ENCODE data around the gene CRYBG1. TPM values are rescaled to one million over a fixed set of nuclear protein-coding genes. Genes with fewer than 3 reads are reported as not detected.

Gene CRYBG1
- total and polyA plus RNA-seq, 2 of the 4 experiments (the other 2 are of a cell fraction), result 0.38 to 1.1 TPM

DNA sequence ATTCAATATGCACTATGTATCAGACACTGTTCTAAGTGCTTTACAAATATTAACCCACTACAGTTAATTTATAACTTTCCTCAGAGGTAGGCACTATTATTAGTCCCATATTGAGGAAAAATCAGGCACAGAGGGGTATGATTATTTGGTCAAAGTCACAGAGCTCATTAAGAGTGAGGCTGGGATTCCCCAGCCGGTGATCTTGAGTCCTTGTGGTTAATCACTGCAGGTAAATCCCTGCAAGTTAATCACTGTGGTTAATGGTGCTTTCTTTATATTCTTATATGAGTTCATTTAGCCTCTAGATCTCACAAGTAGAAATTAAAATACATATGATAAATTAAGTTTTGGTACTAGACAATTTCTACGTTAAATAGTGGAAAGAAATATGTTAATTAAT lies 9.2 kb downstream of the CRYBG1 start:
- no peak for TF ChIP-seq NFE2L2 (IDR thresholded peaks at IDR 0.05; ENCODE audit: low read depth, low read length)
- TF ChIP-seq CEBPB (IDR thresholded peaks at IDR 0.05; ENCODE audit: low read depth, low read length), result no peak
- TF ChIP-seq RCOR1 (IDR thresholded peaks at IDR 0.05; ENCODE audit: insufficient replicate concordance, low read length), result no peak
- TF ChIP-seq SMC3 (IDR thresholded peaks at IDR 0.05; ENCODE audit: low read depth, low read length), result no peak
- TF ChIP-seq POLR2A (IDR thresholded peaks at IDR 0.05; ENCODE audit: low read depth, low read length), result no peak
- no peak for TF ChIP-seq MAFK (IDR thresholded peaks at IDR 0.05; ENCODE audit: low read depth, low read length)
- TF ChIP-seq RFX5 (IDR thresholded peaks at IDR 0.05; ENCODE audit: low read depth, low read length), result no peak
- no peak for TF ChIP-seq BHLHE40 (IDR thresholded peaks at IDR 0.05; ENCODE audit: low read depth, low read length)
- TF ChIP-seq MXI1 (IDR thresholded peaks at IDR 0.05; ENCODE audit: borderline replicate concordance, low read depth, low read length), result no peak
- no peak for TF ChIP-seq RAD21 (IDR thresholded peaks at IDR 0.05; ENCODE audit: low read length)
- TF ChIP-seq MAZ (IDR thresholded peaks at IDR 0.05; ENCODE audit: borderline replicate concordance, low read depth, low read length), result no peak
- TF ChIP-seq, protein P1, sequence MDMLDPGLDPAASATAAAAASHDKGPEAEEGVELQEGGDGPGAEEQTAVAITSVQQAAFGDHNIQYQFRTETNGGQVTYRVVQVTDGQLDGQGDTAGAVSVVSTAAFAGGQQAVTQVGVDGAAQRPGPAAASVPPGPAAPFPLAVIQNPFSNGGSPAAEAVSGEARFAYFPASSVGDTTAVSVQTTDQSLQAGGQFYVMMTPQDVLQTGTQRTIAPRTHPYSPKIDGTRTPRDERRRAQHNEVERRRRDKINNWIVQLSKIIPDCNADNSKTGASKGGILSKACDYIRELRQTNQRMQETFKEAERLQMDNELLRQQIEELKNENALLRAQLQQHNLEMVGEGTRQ (IDR thresholded peaks at IDR 0.05; ENCODE audit: low read depth, low read length), result no peak
- TF ChIP-seq, protein P2, sequence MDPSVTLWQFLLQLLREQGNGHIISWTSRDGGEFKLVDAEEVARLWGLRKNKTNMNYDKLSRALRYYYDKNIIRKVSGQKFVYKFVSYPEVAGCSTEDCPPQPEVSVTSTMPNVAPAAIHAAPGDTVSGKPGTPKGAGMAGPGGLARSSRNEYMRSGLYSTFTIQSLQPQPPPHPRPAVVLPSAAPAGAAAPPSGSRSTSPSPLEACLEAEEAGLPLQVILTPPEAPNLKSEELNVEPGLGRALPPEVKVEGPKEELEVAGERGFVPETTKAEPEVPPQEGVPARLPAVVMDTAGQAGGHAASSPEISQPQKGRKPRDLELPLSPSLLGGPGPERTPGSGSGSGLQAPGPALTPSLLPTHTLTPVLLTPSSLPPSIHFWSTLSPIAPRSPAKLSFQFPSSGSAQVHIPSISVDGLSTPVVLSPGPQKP (IDR thresholded peaks at IDR 0.05; ENCODE audit: borderline replicate concordance, low read depth, low read length), result no peak
- in situ Hi-C loops (cut with MboI; ENCODE audit: low sequenced_read_pairs), result no loop called here
- Histone ChIP-seq H3K14ac (replicated peaks; ENCODE audit: low read depth, low read length) (no peak overlapping the region), H2AK9ac (replicated peaks; ENCODE audit: low read depth, low read length, poor library complexity) (no peak overlapping the region), H3K9me1 (ENCODE audit: insufficient read depth, low read length) (no peaks in the 10 kb centered on the region), H3K4ac (ENCODE audit: low read depth, low read length) (no peak overlapping the region), H2AK5ac (ENCODE audit: low read depth, low read length) (no peak overlapping the region), H2BK15ac (ENCODE audit: low read depth, low read length) (no peak overlapping the region), H4K5ac (ENCODE audit: low read depth, low read length) (no peak overlapping the region), H3K79me1 (ENCODE audit: low read depth in 1 of 2, low read length in 2 of 2) (no peaks in the 10 kb centered on the region), H2BK20ac (ENCODE audit: low read depth, low read length) (no peak overlapping the region), H4K8ac (ENCODE audit: low read depth in 2 of 2, low read length in 2 of 2) (no peak overlapping the region), H3K23ac (ENCODE audit: low read depth, low read length) (no peak overlapping the region), H2BK5ac (ENCODE audit: low read depth, low read length, poor library complexity, severe bottlenecking) (no peak overlapping the region), H3K27ac (ENCODE audit: insufficient read depth, low read length) (no peak overlapping the region), H3K36me3 (ENCODE audit: control insufficient read depth, insufficient read depth, low read length) (no peaks in the 10 kb centered on the region), H3K9me3 (ENCODE audit: control insufficient read depth, insufficient read depth, low read length) (no peaks in the 10 kb centered on the region), H2AFZ (replicated peaks; ENCODE audit: low read length, poor library complexity) (no peak overlapping the region), H3K4me3 (ENCODE audit: insufficient read depth, low read depth, low read length) (no peak overlapping the region), H4K91ac (ENCODE audit: insufficient read depth, low read depth, low read length) (no peak overlapping the region), H4K20me1 (ENCODE audit: insufficient read depth, low read length) (no peaks in the 10 kb centered on the region), H3K56ac (ENCODE audit: extremely low read depth, insufficient read depth, low read length) (no peak overlapping the region), H3K27me3 (ENCODE audit: control insufficient read depth, insufficient read depth, low read length) (peaks cover 8% of the 10 kb centered on the region), H3K4me1 (ENCODE audit: control insufficient read depth, insufficient read depth, low read length) (no peaks in the 10 kb centered on the region), H3K9ac (ENCODE audit: low read depth, low read length) (no peak overlapping the region), H3K18ac (ENCODE audit: low read depth, low read length) (no peak overlapping the region), H3K4me2 (ENCODE audit: low read depth, low read length) (no peak overlapping the region), H2BK120ac (ENCODE audit: low read depth, low read length) (no peak overlapping the region)
- BruUV-seq (replicated peaks), result no TSS peak
- CTCF ChIA-PET, result interaction anchor here (1.4 kb wide), 1 partner anchor 30 kb away, joined by 3 read pairs; no protein-coding TSS in a partner anchor
- POLR2A ChIA-PET (ENCODE audit: unreplicated experiment), result no interaction called here
- DNase-seq (no peak), ATAC-seq (ENCODE audit: low read depth) (no peak)
- dilution Hi-C loops (cut with HindIII; ENCODE audit: low sequenced_read_pairs, unreplicated experiment), result no loop called here
- no CpG with 5 or more reads among the region's 2 CpGs for whole genome bisulfite sequencing, 2 experiments (ENCODE audit: extremely low coverage in 2 of 2, insufficient read length in 1 of 2)
- intact Hi-C loops (cut with micrococcal nuclease), result no loop called here

Measured in IMR-90 (cell line).